Transverse colon (tissue), 4 donors: ENCODE data around the gene PIK3CD. TPM values are rescaled to one million over a fixed set of nuclear protein-coding genes. Genes with fewer than 3 reads are reported as not detected.

ENCODE experiments used
- DNase-seq: peaks from one replicate; pipeline ENCODE4 v3.0.0-alpha.2; 2019
- H3K27ac ChIP-seq, 4 donors: fragments of 200-600 bp; sonication (generic); 2 replicates each; pipeline ENCODE4 v1.5.1; 2016 to 2018; ENCODE audit warnings: inconsistent platforms in 4 of 4
- H3K27me3 ChIP-seq: fragments of 200-600 bp; sonication (generic); 2 replicates; pipeline ENCODE4 v1.5.1; 2017; ENCODE audit warnings: inconsistent platforms
- H3K36me3 ChIP-seq, 4 donors: fragments of 200-600 bp; sonication (generic); 2 replicates each; pipeline ENCODE4 v1.5.1; 2017 to 2019; ENCODE audit warnings: inconsistent platforms in 4 of 4
- H3K4me1 ChIP-seq, 4 donors: fragments of 200-600 bp; sonication (generic); 2 replicates each; pipeline ENCODE4 v1.5.1; 2017 to 2020; ENCODE audit warnings: inconsistent platforms in 4 of 4
- H3K4me3 ChIP-seq, 4 donors: fragments of 200-600 bp; sonication (generic); 1 replicate in 1 of 4; 2 replicates in 3 of 4; pipeline versions ENCODE4 v1.5.1 to v1.6.1; 2017 to 2019; ENCODE audit warnings: inconsistent platforms in 4 of 4
- H3K9me3 ChIP-seq, 2 donors: fragments of 200-600 bp; sonication (generic); 2 replicates each; pipeline ENCODE4 v1.5.1; 2017 to 2019; ENCODE audit warnings: inconsistent platforms in 2 of 2
- CTCF ChIP-seq, 5 experiments: fragments of 200-600 bp in 3 of 5; fragments of 450-650 bp in 2 of 5; sonication (generic) in 3 of 5; IDR thresholded peaks; 1 replicate in 2 of 5; 2 replicates in 3 of 5; pipeline ENCODE4 v1.5.1; 2016 to 2017; ENCODE audit warnings: antibody characterized with exemption in 5 of 5, inconsistent platforms in 3 of 5, mild to moderate bottlenecking in 2 of 5, moderate library complexity in 1 of 5
- EP300 ChIP-seq: sonication (generic); formaldehyde crosslinking; IDR thresholded peaks from one replicate; pipeline ENCODE4 v1.6.1; 2017; ENCODE audit warnings: antibody characterized with exemption, low read depth
- POLR2A ChIP-seq: fragments of 450-650 bp; IDR thresholded peaks from one replicate; pipeline ENCODE4 v1.6.1; 2016; ENCODE audit warnings: antibody characterized with exemption, mild to moderate bottlenecking, moderate library complexity
- POLR2AphosphoS5 ChIP-seq, 3 donors: sonication (generic); formaldehyde crosslinking; IDR thresholded peaks; one replicate each; pipeline ENCODE4 v1.6.1; 2016; ENCODE audit warnings: antibody characterized with exemption in 3 of 3
- WGBS, 2 donors: methylation state at CpG; one replicate each; pipeline ENCODE4 v1.1.5; 2018; ENCODE audit warnings: low coverage in 1 of 2; 5-methylcytosine and 5-hydroxymethylcytosine counted together
- in situ Hi-C, 4 donors: fragments of 200-750 bp; cut with MboI; loops; one replicate each; pipeline versions ENCODE4 v1.15.0 to v1.15.1; 2017; ENCODE audit warnings: low sequenced_read_pairs in 3 of 4, low pct_ligation_motif_present in 1 of 4, low pct_unique_long_range_greater_than_20kb in 1 of 4
- intact Hi-C: fragments of 100-400 bp; cut with DNase I; formaldehyde crosslinking; loops from one replicate; pipeline ENCODE4 v1.15.1; 2023; ENCODE audit warnings: low total_unique reads
- total RNA-seq, 4 donors: library from RNA; depleted of rRNA; stranded (reverse); fragments of >200 nt; gene quantifications; one replicate each; pipeline ENCODE4 v1.1.0, GENCODE V29; 2016

PIK3CD gene
- total RNA-seq, 4 donors from 2014 or later, result 0.20 to 6.7 (median 4.1) TPM

GRCh38 chr1:9659328-9659727 lies 7.8 kb downstream of the PIK3CD start:
- intact Hi-C loops (no loop called here), in situ Hi-C loops (no loop called here)
- H3K9me3 ChIP-seq, result no peaks in the 10 kb centered on the region
- TF ChIP-seq POLR2A (no peak), POLR2AphosphoS5 (IDR thresholded peaks at IDR 0.05) (no peak), CTCF (IDR thresholded peaks at IDR 0.05) (no peak), EP300 (no peak)
- H3K36me3 ChIP-seq, result no peaks in the 10 kb centered on the region
- no peak for DNase-seq
- no peaks in the 10 kb centered on the region for H3K4me1 ChIP-seq
- 72 to 77% methylated on average over 4 to 5 of the region's 5 CpGs for WGBS, 2 donors
- H3K27ac ChIP-seq, result no peak overlapping the region
- H3K4me3 ChIP-seq, result no peak overlapping the region
- H3K27me3 ChIP-seq, result peaks cover 8% of the 10 kb centered on the region

- Histone ChIP-seq H3K4me1 (no peaks in the 10 kb centered on the region), H3K36me3 (no peaks in the 10 kb centered on the region), H3K27ac (no peak overlapping the region), H3K4me3 (no peak overlapping the region), H3K9me3 (no peaks in the 10 kb centered on the region), H3K27me3 (peaks cover 5% of the 10 kb centered on the region)
- in situ Hi-C loops (no loop called here), intact Hi-C loops (no loop called here)
- DNase-seq, result no peak
- 70 to 93% methylated on average over 2 to 6 of the region's 6 CpGs for WGBS, 2 donors
- TF ChIP-seq EP300, result no peak
Measured at GRCh38 chr1:9663257-9663656, 11.7 kb downstream of the PIK3CD start.

GRCh38 chr1:9665193-9665592 lies 13.7 kb downstream of the PIK3CD start:
- no peaks in the 10 kb centered on the region for H3K4me1 ChIP-seq
- H3K4me3 ChIP-seq, result no peak overlapping the region
- peaks cover 5% of the 10 kb centered on the region for H3K27me3 ChIP-seq
- H3K36me3 ChIP-seq, result no peaks in the 10 kb centered on the region
- TF ChIP-seq POLR2AphosphoS5 (IDR thresholded peaks at IDR 0.05) (no peak), CTCF (IDR thresholded peaks at IDR 0.05) (no peak), EP300 (no peak), POLR2A (no peak)
- no peaks in the 10 kb centered on the region for H3K9me3 ChIP-seq
- no peak overlapping the region for H3K27ac ChIP-seq
- no peak for DNase-seq
- in situ Hi-C loops (no loop called here), intact Hi-C loops (no loop called here)
- 92% methylated on average over 9 of the region's 9 CpGs; no CpG with 5 or more reads in 1 of the 2 donors for WGBS, 2 donors

- peaks cover 5% of the 10 kb centered on the region for H3K27me3 ChIP-seq
- no peak for DNase-seq
- TF ChIP-seq POLR2AphosphoS5 (IDR thresholded peaks at IDR 0.05) (no peak), EP300 (no peak), CTCF (IDR thresholded peaks at IDR 0.05) (no peak), POLR2A (no peak)
- H3K4me1 ChIP-seq, result no peaks in the 10 kb centered on the region
- no peaks in the 10 kb centered on the region for H3K36me3 ChIP-seq
- H3K27ac ChIP-seq, result no peak overlapping the region
- no peak overlapping the region for H3K4me3 ChIP-seq
- no peaks in the 10 kb centered on the region for H3K9me3 ChIP-seq
- 24% methylated on average over 2 of the region's 2 CpGs; no CpG with 5 or more reads in 1 of the 2 donors for WGBS, 2 donors
- in situ Hi-C loops (no loop called here), intact Hi-C loops (no loop called here)
Measured at GRCh38 chr1:9668080-9668479, 16.5 kb downstream of the PIK3CD start.

GRCh38 chr1:9670085-9670484 lies 18.6 kb downstream of the PIK3CD start:
- Histone ChIP-seq H3K4me1 (no peaks in the 10 kb centered on the region), H3K27me3 (peaks cover 5% of the 10 kb centered on the region), H3K36me3 (no peaks in the 10 kb centered on the region), H3K9me3 (no peaks in the 10 kb centered on the region), H3K4me3 (no peak overlapping the region), H3K27ac (no peak overlapping the region)
- no peak for DNase-seq
- 42 to 73% methylated on average over 2 of the region's 2 CpGs for WGBS, 2 donors
- in situ Hi-C loops (no loop called here), intact Hi-C loops (no loop called here)
- no peak for TF ChIP-seq CTCF (IDR thresholded peaks at IDR 0.05)
- no peak for TF ChIP-seq EP300
- no peak for TF ChIP-seq POLR2AphosphoS5 (IDR thresholded peaks at IDR 0.05)
- TF ChIP-seq POLR2A, result no peak
